OCI-LY3 (cell line): ENCODE data around the gene IGFBP6.

Source experiments
- H2AFZ ChIP-seq: fragments of 200-600, 300-600 bp; shearing (Covaris generic); 2 replicates; pipeline ENCODE4 v1.6.0; 2014; ENCODE audit warnings: antibody characterized with exemption, low read depth, low read length
- H3K27ac ChIP-seq: fragments of 200-600, 300-600 bp; sonication (generic); 2 replicates; pipeline ENCODE4 v1.5.1; 2014; ENCODE audit warnings: mild to moderate bottlenecking, low read length, moderate library complexity, mixed read lengths
- H3K27me3 ChIP-seq: fragments of 200-600, 300-600 bp; sonication (generic); 2 replicates; pipeline ENCODE4 v1.6.1; 2014; ENCODE audit warnings: low read depth, low read length, mixed read lengths
- H3K36me3 ChIP-seq: fragments of 200-600, 300-600 bp; sonication (generic); replicated peaks from 2 replicates; pipeline ENCODE3; 2014; ENCODE audit warnings: low read depth, low read length, mixed read lengths
- H3K4me1 ChIP-seq: fragments of 300-600, 200-600 bp; sonication (generic); 2 replicates; pipeline ENCODE4 v1.6.1; 2014; ENCODE audit warnings: low read length, mixed read lengths
- H3K4me2 ChIP-seq: fragments of 200-600, 300-600 bp; sonication (generic); 2 replicates; pipeline ENCODE4 v1.6.1; 2014; ENCODE audit warnings: low read length, mixed read lengths
- H3K4me3 ChIP-seq: fragments of 300-600, 200-600 bp; sonication (generic); 2 replicates; pipeline ENCODE4 v1.5.1; 2014; ENCODE audit warnings: antibody characterized with exemption, mild to moderate bottlenecking, low read length, moderate library complexity
- H3K79me2 ChIP-seq: fragments of 300-600, 200-600 bp; shearing (Covaris generic); 2 replicates; pipeline ENCODE4 v1.6.1; 2014; ENCODE audit warnings: mild to moderate bottlenecking, low read length, mixed read lengths
- H3K9ac ChIP-seq: fragments of 300-600, 200-600 bp; shearing (Covaris generic); 2 replicates; pipeline ENCODE4 v1.6.0; 2014; ENCODE audit warnings: mild to moderate bottlenecking, low read length, moderate library complexity
- H3K9me3 ChIP-seq: fragments of 200-600, 300-600 bp; shearing (Covaris generic); 2 replicates; pipeline ENCODE4 v1.6.1; 2014; ENCODE audit warnings: low read length, mixed read lengths; ENCODE audit not compliant: insufficient read depth
- H4K20me1 ChIP-seq: fragments of 200-600, 300-600 bp; sonication (generic); 2 replicates; pipeline ENCODE4 v1.6.1; 2016; ENCODE audit warnings: low read length, mixed read lengths; ENCODE audit not compliant: insufficient read depth
- EZH2phosphoT487 ChIP-seq: fragments of 200-600 bp; shearing (Covaris generic); IDR thresholded peaks from 2 replicates; pipeline ENCODE4 v1.6.1; 2018; ENCODE audit warnings: antibody characterized with exemption, mixed run types, low read depth
- TF ChIP-seq, protein P1 (sequence below): fragments of 200-600, 300-600 bp; sonication (generic); IDR thresholded peaks from 2 replicates; pipeline ENCODE4 v1.5.1; 2014; ENCODE audit warnings: antibody characterized with exemption, low read length, low read depth

The IGFBP6 gene

DNA sequence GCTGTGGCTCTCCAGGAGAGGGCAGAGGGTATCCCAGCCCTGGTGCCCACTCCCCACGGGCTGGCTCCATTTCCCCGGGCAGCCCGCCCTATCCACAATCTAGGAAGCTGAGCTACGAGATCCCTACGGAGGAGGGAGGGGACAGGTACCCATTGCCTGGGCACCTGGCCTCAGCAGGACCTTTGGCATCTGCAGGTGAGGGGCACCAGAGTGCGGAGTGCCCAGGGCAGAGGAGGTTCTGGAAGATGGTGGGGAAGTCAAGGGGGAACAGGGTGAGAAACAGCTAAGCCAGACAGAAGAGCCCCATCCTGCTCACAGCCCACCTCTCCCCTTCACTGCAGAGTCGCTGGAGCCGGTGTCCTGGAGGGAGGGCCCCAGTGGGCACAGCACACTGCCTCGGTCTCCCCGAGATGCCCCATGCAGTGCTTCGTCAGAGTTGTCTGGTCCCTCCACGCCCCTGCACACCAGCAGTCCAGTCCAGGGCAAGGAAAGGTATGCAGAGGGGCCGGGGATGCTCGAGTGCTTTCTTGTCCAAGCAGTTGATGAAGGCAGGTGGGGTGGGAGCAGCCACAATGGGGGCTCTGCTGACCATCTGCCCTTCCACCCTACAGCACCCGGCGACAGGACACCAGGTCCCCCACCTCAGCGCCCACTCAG lies 37.3 kb upstream of the IGFBP6 start:
- TF ChIP-seq EZH2phosphoT487, result no peak
- TF ChIP-seq, protein P1, sequence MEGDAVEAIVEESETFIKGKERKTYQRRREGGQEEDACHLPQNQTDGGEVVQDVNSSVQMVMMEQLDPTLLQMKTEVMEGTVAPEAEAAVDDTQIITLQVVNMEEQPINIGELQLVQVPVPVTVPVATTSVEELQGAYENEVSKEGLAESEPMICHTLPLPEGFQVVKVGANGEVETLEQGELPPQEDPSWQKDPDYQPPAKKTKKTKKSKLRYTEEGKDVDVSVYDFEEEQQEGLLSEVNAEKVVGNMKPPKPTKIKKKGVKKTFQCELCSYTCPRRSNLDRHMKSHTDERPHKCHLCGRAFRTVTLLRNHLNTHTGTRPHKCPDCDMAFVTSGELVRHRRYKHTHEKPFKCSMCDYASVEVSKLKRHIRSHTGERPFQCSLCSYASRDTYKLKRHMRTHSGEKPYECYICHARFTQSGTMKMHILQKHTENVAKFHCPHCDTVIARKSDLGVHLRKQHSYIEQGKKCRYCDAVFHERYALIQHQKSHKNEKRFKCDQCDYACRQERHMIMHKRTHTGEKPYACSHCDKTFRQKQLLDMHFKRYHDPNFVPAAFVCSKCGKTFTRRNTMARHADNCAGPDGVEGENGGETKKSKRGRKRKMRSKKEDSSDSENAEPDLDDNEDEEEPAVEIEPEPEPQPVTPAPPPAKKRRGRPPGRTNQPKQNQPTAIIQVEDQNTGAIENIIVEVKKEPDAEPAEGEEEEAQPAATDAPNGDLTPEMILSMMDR, result no peak
- H3K36me3 ChIP-seq, result no peaks in the 10 kb centered on the region

DNA sequence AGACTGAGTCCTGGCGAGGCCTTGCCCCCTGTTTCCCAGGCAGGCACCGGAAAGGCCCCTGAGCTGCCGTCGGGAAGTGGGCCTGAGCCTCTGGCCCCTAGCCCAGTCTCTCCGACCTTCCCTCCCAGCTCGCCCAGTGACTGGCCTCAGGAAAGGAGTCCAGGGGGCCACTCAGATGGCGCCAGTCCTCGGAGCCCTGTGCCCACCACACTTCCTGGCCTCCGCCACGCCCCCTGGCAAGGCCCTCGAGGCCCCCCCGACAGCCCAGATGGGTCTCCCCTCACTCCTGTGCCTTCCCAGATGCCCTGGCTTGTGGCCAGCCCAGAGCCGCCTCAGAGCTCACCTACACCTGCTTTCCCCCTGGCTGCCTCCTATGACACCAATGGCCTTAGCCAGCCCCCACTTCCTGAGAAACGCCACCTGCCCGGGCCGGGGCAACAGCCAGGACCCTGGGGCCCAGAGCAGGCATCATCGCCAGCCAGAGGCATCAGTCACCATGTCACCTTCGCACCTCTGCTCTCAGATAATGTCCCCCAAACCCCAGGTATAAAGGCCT lies 36.7 kb upstream of the IGFBP6 start:
- no peaks in the 10 kb centered on the region for H3K9me3 ChIP-seq
- no peak for TF ChIP-seq EZH2phosphoT487
- TF ChIP-seq, protein P1, result no peak
- H3K4me3 ChIP-seq, result no peak overlapping the region
- no peaks in the 10 kb centered on the region for H4K20me1 ChIP-seq
- no peak overlapping the region for H3K27ac ChIP-seq
- H3K4me2 ChIP-seq, result no peak overlapping the region
- no peaks in the 10 kb centered on the region for H3K4me1 ChIP-seq
- peaks cover 4% of the 10 kb centered on the region for H3K36me3 ChIP-seq
- no peaks in the 10 kb centered on the region for H3K27me3 ChIP-seq
- no peaks in the 10 kb centered on the region for H3K79me2 ChIP-seq
- H3K9ac ChIP-seq, result no peak overlapping the region
- no peak overlapping the region for H2AFZ ChIP-seq

More for the DNA sequence above, 37.3 kb upstream of the IGFBP6 start:
- H3K9me3 ChIP-seq, result no peaks in the 10 kb centered on the region
- H3K4me2 ChIP-seq, result no peak overlapping the region
- no peak overlapping the region for H3K27ac ChIP-seq
- no peak overlapping the region for H2AFZ ChIP-seq
- no peaks in the 10 kb centered on the region for H3K4me1 ChIP-seq
- no peaks in the 10 kb centered on the region for H4K20me1 ChIP-seq
- H3K4me3 ChIP-seq, result no peak overlapping the region
- peaks cover 3% of the 10 kb centered on the region; the same call in 1 of the 2 replicates for H3K27me3 ChIP-seq
- no peaks in the 10 kb centered on the region for H3K79me2 ChIP-seq
- H3K9ac ChIP-seq, result no peak overlapping the region

DNA sequence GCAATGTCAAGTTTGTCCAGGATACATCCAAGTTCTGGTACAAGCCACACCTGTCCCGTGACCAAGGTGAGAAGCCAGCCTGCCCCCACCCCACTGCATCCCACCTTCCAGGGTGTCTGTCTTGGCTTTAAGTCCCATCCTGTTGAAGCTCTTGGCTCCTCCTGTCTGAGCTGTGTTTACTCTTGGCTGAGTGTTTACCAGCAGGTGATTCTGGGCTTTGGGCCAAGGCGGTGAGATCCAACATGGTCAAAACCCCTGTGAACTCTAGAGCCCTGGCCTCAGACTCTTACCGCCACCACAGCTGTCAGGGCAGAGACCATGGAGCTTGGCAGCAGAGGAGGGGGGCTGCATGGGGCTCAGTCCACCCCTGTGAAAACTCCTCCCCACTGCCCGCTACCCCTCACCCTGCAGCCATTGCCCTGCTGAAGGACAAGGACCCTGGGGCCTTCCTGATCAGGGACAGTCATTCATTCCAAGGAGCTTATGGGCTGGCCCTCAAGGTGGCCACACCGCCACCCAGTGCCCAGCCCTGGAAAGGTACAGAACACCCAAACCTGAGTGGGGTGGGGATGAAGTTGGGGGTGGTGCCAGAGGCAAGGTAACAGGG lies 36.0 kb upstream of the IGFBP6 start:
- Histone ChIP-seq H3K27me3 (no peaks in the 10 kb centered on the region), H3K9ac (no peak overlapping the region), H2AFZ (no peak overlapping the region), H3K27ac (no peak overlapping the region), H3K4me1 (no peaks in the 10 kb centered on the region), H3K79me2 (no peaks in the 10 kb centered on the region), H3K36me3 (peaks cover 10% of the 10 kb centered on the region), H3K4me2 (no peak overlapping the region), H3K9me3 (no peaks in the 10 kb centered on the region), H4K20me1 (no peaks in the 10 kb centered on the region), H3K4me3 (no peak overlapping the region)
- TF ChIP-seq EZH2phosphoT487, result no peak
- TF ChIP-seq, protein P1, result peak; percentile 29; the same call in 1 of the 2 replicates
